Loucy (cell line): ENCODE measurements around the gene CERS2.

Source experiments
- CTCF ChIP-seq: fragments of 200-600 bp; sonication (generic); conservative IDR thresholded peaks from 2 replicates; pipeline ENCODE4 v1.5.1; 2014; ENCODE audit warnings: mild to moderate bottlenecking, antibody characterized with exemption, low read length
- EZH2phosphoT487 ChIP-seq: fragments of 200-600 bp; IDR thresholded peaks from 2 replicates; pipeline ENCODE4 v1.6.1; 2018; ENCODE audit warnings: antibody characterized with exemption, mild to moderate bottlenecking, moderate library complexity, borderline replicate concordance

GRCh38 chr1:150973258-150973835 is 1.3 kb downstream of the CERS2 start:
- no peak for TF ChIP-seq CTCF
- TF ChIP-seq EZH2phosphoT487, result no peak
